Thyroid gland (tissue), 4 donors: ENCODE measurements around the gene C17orf78. TPM values are rescaled to one million over a fixed set of nuclear protein-coding genes. Genes with fewer than 3 reads are reported as not detected.
A peak's percentile ranks its signal among the peaks of the same experiment; 100 is the strongest.

Source experiments
- DNase-seq, 2 donors: peaks; one replicate each; pipeline ENCODE4 v3.0.0-alpha.2; 2019
- H3K27ac ChIP-seq, 3 donors: fragments of 200-600 bp; sonication (generic); 1 replicate in 2 of 3; 2 replicates in 1 of 3; pipeline ENCODE4 v1.5.1; 2016 to 2019; ENCODE audit warnings: mild to moderate bottlenecking in 1 of 3, moderate library complexity in 1 of 3
- H3K27me3 ChIP-seq: fragments of 200-600 bp; sonication (generic); one replicate; pipeline ENCODE4 v1.5.1; 2019
- H3K36me3 ChIP-seq, 2 donors: fragments of 200-600 bp; sonication (generic); one replicate each; pipeline ENCODE4 v1.5.1; 2016 to 2019
- H3K4me1 ChIP-seq, 2 donors: fragments of 200-600 bp; sonication (generic); one replicate each; pipeline ENCODE4 v1.5.1; 2017 to 2019
- H3K4me3 ChIP-seq, 3 donors: fragments of 200-600 bp; sonication (generic); replicated peaks in 1 of 3; 1 replicate in 2 of 3; 2 replicates in 1 of 3; pipeline ENCODE4 v1.5.1; 2016; ENCODE audit warnings: mild to moderate bottlenecking in 1 of 3
- H3K9me3 ChIP-seq: fragments of 200-600 bp; sonication (generic); one replicate; pipeline ENCODE4 v1.5.1; 2017
- POLR2A ChIP-seq, 2 donors: fragments of 450-650 bp; IDR thresholded peaks; one replicate each; pipeline ENCODE4 v1.6.1; 2017; ENCODE audit warnings: antibody characterized with exemption in 2 of 2, mild to moderate bottlenecking in 2 of 2, moderate library complexity in 1 of 2
- WGBS, 2 donors: methylation state at CpG; one replicate each; pipeline ENCODE4 v1.1.5; 2017; 5-methylcytosine and 5-hydroxymethylcytosine counted together
- intact Hi-C: fragments of 100-400 bp; cut with DNase I; formaldehyde crosslinking; loops from one replicate; pipeline ENCODE4 v1.15.1; 2023
- total RNA-seq, 4 donors: library from RNA; depleted of rRNA; stranded (reverse); fragments of >200 nt; gene quantifications; one replicate each; pipeline ENCODE4 v1.2.3, GENCODE V29; 2016
- TF ChIP-seq, protein P1 (sequence below), 6 experiments: fragments of 200-600 bp in 3 of 6; fragments of 450-650 bp in 3 of 6; sonication (generic) in 3 of 6; IDR thresholded peaks; one replicate each; pipeline ENCODE4 v1.5.1; 2016 to 2019; ENCODE audit warnings: antibody characterized with exemption in 6 of 6, mild to moderate bottlenecking in 2 of 6, inconsistent platforms in 1 of 6, moderate library complexity in 1 of 6

The C17orf78 gene
- total RNA-seq, 4 donors from 2014 or later, result not detected

DNA sequence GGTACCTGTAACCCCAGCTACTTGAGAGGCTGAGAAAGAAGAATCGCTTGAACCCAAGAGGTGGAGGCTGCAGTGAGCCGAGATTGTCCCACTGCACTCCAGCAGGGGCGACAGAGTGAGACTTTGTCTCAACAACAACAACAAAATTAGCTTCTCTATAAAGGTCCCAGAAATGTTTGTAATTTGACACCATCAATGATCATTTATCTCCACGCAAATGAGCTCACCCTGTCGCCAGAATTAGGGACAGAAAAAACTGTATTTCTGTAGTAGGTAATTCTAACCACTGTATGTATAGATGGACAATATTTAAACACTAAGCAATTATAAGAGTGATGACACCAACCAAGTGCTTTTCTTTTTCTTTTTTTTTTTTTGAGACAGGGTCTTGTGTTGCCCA lies 10.7 kb downstream of the C17orf78 start:
- no peaks in the 10 kb centered on the region for H3K27me3 ChIP-seq
- H3K4me1 ChIP-seq, result peaks cover 0 to 7% of the 10 kb centered on the region in 2 donors
- H3K27ac ChIP-seq, result no peak overlapping the region
- no peak for DNase-seq
- H3K4me3 ChIP-seq, result no peak overlapping the region
- H3K9me3 ChIP-seq, result no peaks in the 10 kb centered on the region
- TF ChIP-seq, protein P1, sequence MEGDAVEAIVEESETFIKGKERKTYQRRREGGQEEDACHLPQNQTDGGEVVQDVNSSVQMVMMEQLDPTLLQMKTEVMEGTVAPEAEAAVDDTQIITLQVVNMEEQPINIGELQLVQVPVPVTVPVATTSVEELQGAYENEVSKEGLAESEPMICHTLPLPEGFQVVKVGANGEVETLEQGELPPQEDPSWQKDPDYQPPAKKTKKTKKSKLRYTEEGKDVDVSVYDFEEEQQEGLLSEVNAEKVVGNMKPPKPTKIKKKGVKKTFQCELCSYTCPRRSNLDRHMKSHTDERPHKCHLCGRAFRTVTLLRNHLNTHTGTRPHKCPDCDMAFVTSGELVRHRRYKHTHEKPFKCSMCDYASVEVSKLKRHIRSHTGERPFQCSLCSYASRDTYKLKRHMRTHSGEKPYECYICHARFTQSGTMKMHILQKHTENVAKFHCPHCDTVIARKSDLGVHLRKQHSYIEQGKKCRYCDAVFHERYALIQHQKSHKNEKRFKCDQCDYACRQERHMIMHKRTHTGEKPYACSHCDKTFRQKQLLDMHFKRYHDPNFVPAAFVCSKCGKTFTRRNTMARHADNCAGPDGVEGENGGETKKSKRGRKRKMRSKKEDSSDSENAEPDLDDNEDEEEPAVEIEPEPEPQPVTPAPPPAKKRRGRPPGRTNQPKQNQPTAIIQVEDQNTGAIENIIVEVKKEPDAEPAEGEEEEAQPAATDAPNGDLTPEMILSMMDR (IDR thresholded peaks at IDR 0.05), result no peak
- no peak for TF ChIP-seq POLR2A (IDR thresholded peaks at IDR 0.05)
- H3K36me3 ChIP-seq, result no peaks in the 10 kb centered on the region
- WGBS, 2 donors, result 91 to 96% methylated on average over 5 of the region's 5 CpGs
- intact Hi-C loops, result no loop called here

- intact Hi-C loops, result no loop called here
- H3K27me3 ChIP-seq, result no peaks in the 10 kb centered on the region
- no peak overlapping the region for H3K4me3 ChIP-seq
- no peak for DNase-seq
- H3K4me1 ChIP-seq, result peaks cover 9 to 21% of the 10 kb centered on the region in 2 donors
- WGBS, 2 donors, result 92 to 98% methylated on average over 3 of the region's 3 CpGs
- no peak overlapping the region for H3K27ac ChIP-seq
- TF ChIP-seq, protein P1 (IDR thresholded peaks at IDR 0.05), result no peak
- no peaks in the 10 kb centered on the region for H3K36me3 ChIP-seq
- H3K9me3 ChIP-seq, result no peaks in the 10 kb centered on the region
These were observed 12.5 kb downstream of the C17orf78 start for GRCh38 chr17:37388266-37388665.

GRCh38 chr17:37389160-37389559 lies 13.4 kb downstream of the C17orf78 start:
- Histone ChIP-seq H3K36me3 (no peaks in the 10 kb centered on the region), H3K4me1 (peaks cover 9 to 21% of the 10 kb centered on the region in 2 donors), H3K4me3 (no peak overlapping the region), H3K27me3 (no peaks in the 10 kb centered on the region), H3K9me3 (no peaks in the 10 kb centered on the region), H3K27ac (no peak overlapping the region)
- no peak for DNase-seq
- TF ChIP-seq, protein P1 (IDR thresholded peaks at IDR 0.05), result no peak
- no peak for TF ChIP-seq POLR2A (IDR thresholded peaks at IDR 0.05)
- intact Hi-C loops, result no loop called here
- WGBS, 2 donors, result 91 to 96% methylated on average over 4 of the region's 4 CpGs

- H3K27ac ChIP-seq, result peak overlapping the region in 2 of 3 donors; percentile 53 to 70
- TF ChIP-seq, protein P1 (IDR thresholded peaks at IDR 0.05), result no peak
- no peak for TF ChIP-seq POLR2A (IDR thresholded peaks at IDR 0.05)
- no peak for DNase-seq
- H3K4me1 ChIP-seq, result peaks cover 9 to 21% of the 10 kb centered on the region in 2 donors
- H3K27me3 ChIP-seq, result no peaks in the 10 kb centered on the region
- 91 to 96% methylated on average over 6 of the region's 6 CpGs for WGBS, 2 donors
- intact Hi-C loops, result no loop called here
- no peaks in the 10 kb centered on the region for H3K36me3 ChIP-seq
- no peak overlapping the region for H3K4me3 ChIP-seq
- no peaks in the 10 kb centered on the region for H3K9me3 ChIP-seq
These were observed 15.4 kb downstream of the C17orf78 start for GRCh38 chr17:37391146-37391545.

GRCh38 chr17:37392024-37392590 lies 16.3 kb downstream of the C17orf78 start:
- TF ChIP-seq, protein P1 (IDR thresholded peaks at IDR 0.05), result no peak
- no peak for TF ChIP-seq POLR2A (IDR thresholded peaks at IDR 0.05)
- peak overlapping the region; percentile 6 to 70 (median 53) for H3K27ac ChIP-seq
- 40 to 59% methylated on average over 3 of the region's 3 CpGs for WGBS, 2 donors

More at GRCh38 chr17:37392024-37392590, 16.3 kb downstream of the C17orf78 start:
- peak; percentile 24 to 34 for DNase-seq
- H3K4me1 ChIP-seq, result peaks cover 9 to 21% of the 10 kb centered on the region in 2 donors
- H3K4me3 ChIP-seq, result no peak overlapping the region
- no peaks in the 10 kb centered on the region for H3K36me3 ChIP-seq
- H3K9me3 ChIP-seq, result no peaks in the 10 kb centered on the region
- intact Hi-C loops, result no loop called here
- no peaks in the 10 kb centered on the region for H3K27me3 ChIP-seq
